ENCODE results near the gene VASH1.

Gene VASH1

DNA sequence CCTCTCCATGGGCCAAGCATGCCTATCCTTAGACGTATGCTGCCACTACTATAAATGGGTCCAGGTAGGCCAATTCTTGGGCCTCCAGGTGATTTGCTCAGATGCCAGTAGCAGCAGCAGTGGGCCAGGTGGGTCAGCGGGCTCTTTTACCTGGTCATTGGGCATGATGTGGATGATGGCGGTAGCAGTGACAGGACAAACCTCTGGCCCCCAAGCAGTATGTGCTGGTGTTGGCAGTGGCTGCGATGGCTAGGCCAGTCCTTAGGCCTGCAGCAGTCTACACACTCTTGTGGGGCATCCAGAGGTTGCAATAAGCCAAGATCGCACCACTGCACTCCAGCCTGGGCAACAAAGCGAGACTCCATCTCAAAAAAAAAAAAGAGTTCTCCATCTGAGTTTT, 19.1 kb upstream of the VASH1 start:
- no peak overlapping the region for H3K4me3 ChIP-seq (replicated peaks; ENCODE audit: insufficient read depth, low read length)
- DNase-seq (ENCODE audit: low read depth in 1 of 2, low spot score in 1 of 2): no peak
- no peaks in the 10 kb centered on the region for H3K27me3 ChIP-seq (ENCODE audit: insufficient read depth, poor library complexity, severe bottlenecking)
- no peak overlapping the region for H3K27ac ChIP-seq (replicated peaks)
- TF ChIP-seq, protein P1, sequence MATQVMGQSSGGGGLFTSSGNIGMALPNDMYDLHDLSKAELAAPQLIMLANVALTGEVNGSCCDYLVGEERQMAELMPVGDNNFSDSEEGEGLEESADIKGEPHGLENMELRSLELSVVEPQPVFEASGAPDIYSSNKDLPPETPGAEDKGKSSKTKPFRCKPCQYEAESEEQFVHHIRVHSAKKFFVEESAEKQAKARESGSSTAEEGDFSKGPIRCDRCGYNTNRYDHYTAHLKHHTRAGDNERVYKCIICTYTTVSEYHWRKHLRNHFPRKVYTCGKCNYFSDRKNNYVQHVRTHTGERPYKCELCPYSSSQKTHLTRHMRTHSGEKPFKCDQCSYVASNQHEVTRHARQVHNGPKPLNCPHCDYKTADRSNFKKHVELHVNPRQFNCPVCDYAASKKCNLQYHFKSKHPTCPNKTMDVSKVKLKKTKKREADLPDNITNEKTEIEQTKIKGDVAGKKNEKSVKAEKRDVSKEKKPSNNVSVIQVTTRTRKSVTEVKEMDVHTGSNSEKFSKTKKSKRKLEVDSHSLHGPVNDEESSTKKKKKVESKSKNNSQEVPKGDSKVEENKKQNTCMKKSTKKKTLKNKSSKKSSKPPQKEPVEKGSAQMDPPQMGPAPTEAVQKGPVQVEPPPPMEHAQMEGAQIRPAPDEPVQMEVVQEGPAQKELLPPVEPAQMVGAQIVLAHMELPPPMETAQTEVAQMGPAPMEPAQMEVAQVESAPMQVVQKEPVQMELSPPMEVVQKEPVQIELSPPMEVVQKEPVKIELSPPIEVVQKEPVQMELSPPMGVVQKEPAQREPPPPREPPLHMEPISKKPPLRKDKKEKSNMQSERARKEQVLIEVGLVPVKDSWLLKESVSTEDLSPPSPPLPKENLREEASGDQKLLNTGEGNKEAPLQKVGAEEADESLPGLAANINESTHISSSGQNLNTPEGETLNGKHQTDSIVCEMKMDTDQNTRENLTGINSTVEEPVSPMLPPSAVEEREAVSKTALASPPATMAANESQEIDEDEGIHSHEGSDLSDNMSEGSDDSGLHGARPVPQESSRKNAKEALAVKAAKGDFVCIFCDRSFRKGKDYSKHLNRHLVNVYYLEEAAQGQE (IDR thresholded peaks at IDR 0.05; ENCODE audit: insufficient replicate concordance, low read depth): no peak
- TF ChIP-seq, protein P2, sequence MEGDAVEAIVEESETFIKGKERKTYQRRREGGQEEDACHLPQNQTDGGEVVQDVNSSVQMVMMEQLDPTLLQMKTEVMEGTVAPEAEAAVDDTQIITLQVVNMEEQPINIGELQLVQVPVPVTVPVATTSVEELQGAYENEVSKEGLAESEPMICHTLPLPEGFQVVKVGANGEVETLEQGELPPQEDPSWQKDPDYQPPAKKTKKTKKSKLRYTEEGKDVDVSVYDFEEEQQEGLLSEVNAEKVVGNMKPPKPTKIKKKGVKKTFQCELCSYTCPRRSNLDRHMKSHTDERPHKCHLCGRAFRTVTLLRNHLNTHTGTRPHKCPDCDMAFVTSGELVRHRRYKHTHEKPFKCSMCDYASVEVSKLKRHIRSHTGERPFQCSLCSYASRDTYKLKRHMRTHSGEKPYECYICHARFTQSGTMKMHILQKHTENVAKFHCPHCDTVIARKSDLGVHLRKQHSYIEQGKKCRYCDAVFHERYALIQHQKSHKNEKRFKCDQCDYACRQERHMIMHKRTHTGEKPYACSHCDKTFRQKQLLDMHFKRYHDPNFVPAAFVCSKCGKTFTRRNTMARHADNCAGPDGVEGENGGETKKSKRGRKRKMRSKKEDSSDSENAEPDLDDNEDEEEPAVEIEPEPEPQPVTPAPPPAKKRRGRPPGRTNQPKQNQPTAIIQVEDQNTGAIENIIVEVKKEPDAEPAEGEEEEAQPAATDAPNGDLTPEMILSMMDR (IDR thresholded peaks at IDR 0.05; ENCODE audit: insufficient read depth, low read length): no peak
- no peak for TF ChIP-seq SPI1 (IDR thresholded peaks at IDR 0.05; ENCODE audit: borderline replicate concordance, low read depth)
- no peak for TF ChIP-seq POLR2AphosphoS5 (IDR thresholded peaks at IDR 0.05; ENCODE audit: low read depth)
- no peak for TF ChIP-seq GABPA (IDR thresholded peaks at IDR 0.05; ENCODE audit: low read depth)

DNA sequence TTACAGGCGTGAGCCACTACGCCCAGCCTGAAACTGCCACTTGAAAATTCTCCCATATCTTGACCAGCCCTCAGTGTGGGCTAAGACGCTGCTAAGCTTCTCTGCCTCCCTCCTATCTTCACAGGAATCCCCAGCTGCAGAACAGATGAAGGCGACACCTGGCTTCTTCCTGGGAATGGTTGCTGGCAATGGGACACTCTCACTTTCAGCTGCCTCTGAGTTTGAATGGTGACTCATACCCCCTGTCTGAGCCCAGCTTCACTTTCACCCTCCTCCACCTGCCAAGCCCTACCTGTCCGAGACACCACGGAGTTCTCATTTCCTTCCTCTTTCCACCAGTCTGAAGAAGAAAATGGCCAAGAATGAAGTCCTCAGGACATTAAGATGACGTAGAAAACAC, 18.3 kb upstream of the VASH1 start:
- no peak for TF ChIP-seq SPI1 (IDR thresholded peaks at IDR 0.05; ENCODE audit: borderline replicate concordance, low read depth)
- no peak for TF ChIP-seq GABPA (IDR thresholded peaks at IDR 0.05; ENCODE audit: low read depth)
- TF ChIP-seq, protein P2 (IDR thresholded peaks at IDR 0.05; ENCODE audit: insufficient read depth, low read length): no peak
- TF ChIP-seq, protein P1 (IDR thresholded peaks at IDR 0.05; ENCODE audit: insufficient replicate concordance, low read depth): no peak
- no peak for TF ChIP-seq POLR2AphosphoS5 (IDR thresholded peaks at IDR 0.05; ENCODE audit: low read depth)
- Histone ChIP-seq H3K4me3 (replicated peaks; ENCODE audit: insufficient read depth, low read length) (no peak overlapping the region), H3K27ac (replicated peaks) (no peak overlapping the region), H3K27me3 (ENCODE audit: insufficient read depth, poor library complexity, severe bottlenecking) (no peaks in the 10 kb centered on the region)
- DNase-seq (ENCODE audit: low read depth in 1 of 2, low spot score in 1 of 2): peak; percentile 42 to 67

DNA sequence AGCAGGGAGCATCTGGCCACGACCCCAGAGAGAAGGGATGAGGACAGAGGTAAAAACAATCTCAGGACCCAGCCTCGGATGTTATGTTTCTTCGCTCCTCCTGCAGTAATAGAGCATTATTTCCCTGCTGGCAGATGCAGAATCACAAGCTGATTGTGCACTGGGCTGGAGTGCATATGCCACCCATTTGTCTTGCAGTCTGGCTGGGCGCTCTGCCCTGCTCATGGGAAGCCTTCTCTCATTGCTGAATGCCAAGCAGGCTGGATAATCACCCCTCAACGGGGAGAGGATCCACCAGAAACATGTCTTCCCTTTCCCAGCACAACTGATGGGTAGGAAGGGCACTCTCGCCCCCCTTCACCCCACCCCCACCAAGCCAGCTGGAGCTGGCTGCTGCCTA, 8.5 kb upstream of the VASH1 start:
- no peak for DNase-seq (ENCODE audit: low read depth in 1 of 2, low spot score in 1 of 2)
- Histone ChIP-seq H3K27ac (replicated peaks) (no peak overlapping the region), H3K27me3 (ENCODE audit: insufficient read depth, poor library complexity, severe bottlenecking) (no peaks in the 10 kb centered on the region), H3K4me3 (replicated peaks; ENCODE audit: insufficient read depth, low read length) (no peak overlapping the region)
- TF ChIP-seq, protein P1 (IDR thresholded peaks at IDR 0.05; ENCODE audit: insufficient replicate concordance, low read depth): no peak
- TF ChIP-seq GABPA (IDR thresholded peaks at IDR 0.05; ENCODE audit: low read depth): no peak
- TF ChIP-seq, protein P2 (IDR thresholded peaks at IDR 0.05; ENCODE audit: insufficient read depth, low read length): no peak
- no peak for TF ChIP-seq SPI1 (IDR thresholded peaks at IDR 0.05; ENCODE audit: borderline replicate concordance, low read depth)
- no peak for TF ChIP-seq POLR2AphosphoS5 (IDR thresholded peaks at IDR 0.05; ENCODE audit: low read depth)
